Immature natural killer cell (primary cell): Measurements from ENCODE around the gene FRMD4A. TPM values are rescaled to one million over a fixed set of nuclear protein-coding genes. Genes with fewer than 3 reads are reported as not detected.
A peak's percentile ranks its signal among the peaks of the same experiment; 100 is the strongest.

Source experiments
- DNase-seq, 3 donors: peaks; one replicate each; pipeline ENCODE4 v3.0.0; 2022; ENCODE audit warnings: mixed read lengths in 1 of 3
- H3K27ac Mint-ChIP-seq, 6 donors: one replicate each; pipeline ENCODE4 v1.8.0; 2020; ENCODE audit warnings: mixed read lengths in 6 of 6, mild to moderate bottlenecking in 5 of 6, inconsistent platforms in 4 of 6, moderate library complexity in 3 of 6
- H3K27me3 Mint-ChIP-seq, 3 donors: one replicate each; pipeline ENCODE4 v1.8.0; 2020 to 2021; ENCODE audit warnings: low read depth in 3 of 3, mild to moderate bottlenecking in 3 of 3, mixed read lengths in 3 of 3, moderate library complexity in 3 of 3, inconsistent platforms in 1 of 3
- H3K36me3 Mint-ChIP-seq, 3 donors: one replicate each; pipeline ENCODE4 v1.8.0; 2020; ENCODE audit warnings: mixed read lengths in 3 of 3, inconsistent platforms in 2 of 3, mild to moderate bottlenecking in 2 of 3
- H3K4me1 Mint-ChIP-seq, 2 donors: one replicate each; pipeline ENCODE4 v1.8.0; 2020; ENCODE audit warnings: inconsistent platforms in 2 of 2, mild to moderate bottlenecking in 2 of 2, mixed read lengths in 2 of 2, moderate library complexity in 1 of 2
- H3K4me3 Mint-ChIP-seq, 5 donors: one replicate each; pipeline ENCODE4 v1.8.0; 2020; ENCODE audit warnings: mild to moderate bottlenecking in 5 of 5, mixed read lengths in 5 of 5, inconsistent platforms in 3 of 5, moderate library complexity in 3 of 5
- H3K9me3 Mint-ChIP-seq, 6 donors: one replicate each; pipeline ENCODE4 v1.8.0; 2020; ENCODE audit warnings: mild to moderate bottlenecking in 6 of 6, mixed read lengths in 6 of 6, inconsistent platforms in 4 of 6, moderate library complexity in 3 of 6
- polyA plus RNA-seq, 3 donors: library from polyadenylated mRNA; unstranded; fragments of 300-500 nt; fragmentation: Illumina TruSeq; gene quantifications; one replicate each; pipeline ENCODE4 v1.2.3, GENCODE V29; 2021

The FRMD4A gene
- polyA plus RNA-seq, 3 donors from 2014 or later: 0.48 TPM; not detected in 2

DNA sequence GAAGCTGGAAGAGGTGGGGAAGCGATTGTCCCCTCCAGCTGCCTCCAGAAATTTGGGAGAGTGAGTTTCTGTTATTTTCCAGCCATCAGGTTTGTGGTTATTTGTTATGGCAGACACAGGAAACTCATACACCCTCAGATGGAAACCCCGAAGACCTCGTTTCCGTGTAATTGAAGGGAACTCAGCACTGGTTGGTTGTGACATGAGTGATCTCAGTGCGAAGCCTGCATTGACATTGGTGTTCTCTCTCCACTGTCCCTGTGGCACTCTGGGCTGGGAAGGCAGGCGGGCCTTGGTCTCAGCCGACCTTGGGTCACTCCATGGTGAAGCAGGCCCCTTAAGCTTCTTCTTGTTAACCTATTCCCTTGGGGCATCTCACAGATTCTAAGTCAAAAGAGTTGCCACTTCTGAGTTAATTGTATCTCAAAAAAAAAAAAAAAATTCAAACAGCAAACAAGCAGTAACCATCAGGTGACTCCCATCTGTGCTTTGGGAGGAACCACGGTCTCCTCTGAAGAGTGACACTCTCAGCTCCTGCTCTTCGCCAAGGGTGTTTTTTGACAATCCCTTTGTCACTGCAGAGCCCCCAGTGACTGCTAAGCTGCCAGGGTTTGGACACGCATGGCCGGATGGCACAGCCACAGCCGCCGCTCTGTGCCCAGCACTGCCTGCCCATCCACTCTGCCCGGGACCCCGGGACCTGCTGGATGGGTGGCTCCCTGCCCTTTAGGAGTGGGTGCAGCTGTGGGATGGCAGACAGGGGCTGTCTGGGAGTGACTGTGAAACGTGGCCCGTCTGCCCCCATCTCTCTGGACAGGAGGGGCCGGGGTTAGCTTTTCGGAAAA, 510.4 kb downstream of the FRMD4A start:
- peak overlapping the region; percentile 8 to 65 (median 42) for H3K4me3 Mint-ChIP-seq
- H3K9me3 Mint-ChIP-seq: peaks cover 0 to 7% (median 0%) of the 10 kb centered on the region in 6 donors
- peaks cover 5 to 11% (median 9%) of the 10 kb centered on the region in 3 donors for H3K27me3 Mint-ChIP-seq
- H3K4me1 Mint-ChIP-seq: peaks cover 13 to 15% of the 10 kb centered on the region in 2 donors
- DNase-seq: peak in 2 of 3 donors; percentile 26 to 27
- H3K27ac Mint-ChIP-seq: peak overlapping the region in 3 of 6 donors; percentile 50 to 78 (median 53)
- no peaks in the 10 kb centered on the region for H3K36me3 Mint-ChIP-seq

DNA sequence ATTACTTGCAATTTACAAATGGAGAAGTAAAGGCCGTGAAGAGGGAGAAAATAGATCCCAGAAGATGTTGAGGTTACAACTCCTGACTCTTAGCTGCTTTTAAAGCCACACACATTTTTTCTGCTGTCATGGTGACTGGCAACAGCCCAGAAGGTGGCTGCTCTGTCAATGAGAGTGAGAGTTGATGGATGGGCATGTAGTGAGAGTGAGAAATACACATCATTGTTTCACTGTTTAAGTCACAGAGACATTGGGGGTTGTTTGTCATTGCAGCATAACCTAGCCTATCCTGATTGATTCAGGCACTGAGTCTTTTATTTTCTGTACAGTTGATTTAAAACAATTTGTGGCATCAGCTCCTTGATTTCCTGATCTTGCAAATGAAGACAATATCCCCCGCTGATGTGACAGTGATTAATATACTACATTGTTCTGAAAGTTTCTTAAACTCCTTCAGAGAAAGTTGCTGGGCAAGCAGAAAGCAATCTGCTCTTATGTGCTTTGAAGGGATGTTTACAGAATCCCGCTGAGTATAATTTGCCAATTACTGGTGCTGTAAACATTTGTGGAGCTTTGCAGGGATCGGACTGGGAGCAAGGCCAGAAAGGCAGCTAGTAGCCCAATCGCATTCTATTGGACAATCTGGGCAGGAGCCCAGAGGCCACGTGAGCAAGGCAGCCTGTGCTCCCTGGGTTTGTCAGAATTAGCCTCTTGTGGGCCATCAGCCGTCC, 514.4 kb downstream of the FRMD4A start:
- Mint-ChIP-seq H3K36me3 (no peaks in the 10 kb centered on the region), H3K9me3 (peaks cover 0 to 7% (median 0%) of the 10 kb centered on the region in 6 donors), H3K27me3 (peaks cover 1 to 12% (median 2%) of the 10 kb centered on the region in 3 donors), H3K4me1 (peaks cover 13 to 15% of the 10 kb centered on the region in 2 donors), H3K4me3 (no peak overlapping the region), H3K27ac (no peak overlapping the region)
- no peak for DNase-seq

DNA sequence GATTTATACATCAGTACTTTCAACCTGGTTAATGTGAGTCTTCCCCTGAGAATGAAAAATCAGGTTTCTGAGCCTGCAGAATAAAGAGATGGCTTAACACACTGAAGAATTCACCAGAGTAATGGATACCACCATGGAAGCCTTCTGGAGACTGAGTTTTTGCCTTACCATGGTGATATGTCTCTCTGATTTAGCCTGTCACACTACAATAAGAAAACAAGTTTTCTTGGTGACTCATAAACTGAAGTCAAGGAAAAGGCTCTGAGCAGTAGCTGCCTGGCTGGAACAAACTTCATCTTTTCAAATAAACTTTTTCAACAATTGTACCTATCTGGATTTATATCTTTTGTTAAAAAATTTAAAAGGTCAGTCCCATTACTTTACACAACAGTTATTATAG, 515.0 kb downstream of the FRMD4A start:
- DNase-seq: no peak
- Mint-ChIP-seq H3K27me3 (peaks cover 1 to 12% (median 2%) of the 10 kb centered on the region in 3 donors), H3K27ac (no peak overlapping the region)

DNA sequence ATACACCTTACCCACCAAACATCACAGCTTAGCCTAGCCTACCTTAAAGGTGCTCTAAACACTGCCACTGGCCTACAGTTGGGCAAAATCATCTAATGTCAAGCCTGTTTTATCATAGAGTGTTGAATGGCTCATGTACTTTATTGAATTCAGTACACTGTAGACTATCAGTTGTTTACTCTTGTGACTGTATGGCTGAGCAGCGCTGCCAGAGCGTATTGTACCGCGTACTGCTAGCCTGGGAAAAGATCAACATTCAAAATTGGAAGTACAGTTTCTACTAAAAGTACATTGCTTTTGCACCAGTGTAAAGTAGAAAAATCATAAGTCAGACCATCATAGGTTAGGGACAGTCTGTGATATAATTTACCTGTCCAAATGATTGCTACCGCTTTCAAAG, 517.2 kb downstream of the FRMD4A start:
- Mint-ChIP-seq H3K36me3 (no peaks in the 10 kb centered on the region), H3K27me3 (peaks cover 1 to 11% (median 2%) of the 10 kb centered on the region in 3 donors), H3K4me1 (no peaks in the 10 kb centered on the region), H3K9me3 (peaks cover 0 to 7% (median 0%) of the 10 kb centered on the region in 6 donors), H3K4me3 (no peak overlapping the region), H3K27ac (no peak overlapping the region)
- DNase-seq: no peak

More for the DNA sequence above, 515.0 kb downstream of the FRMD4A start:
- H3K4me1 Mint-ChIP-seq: peaks cover 10 to 13% of the 10 kb centered on the region in 2 donors
- peaks cover 0 to 7% (median 0%) of the 10 kb centered on the region in 6 donors for H3K9me3 Mint-ChIP-seq
- H3K4me3 Mint-ChIP-seq: no peak overlapping the region
- H3K36me3 Mint-ChIP-seq: no peaks in the 10 kb centered on the region

DNA sequence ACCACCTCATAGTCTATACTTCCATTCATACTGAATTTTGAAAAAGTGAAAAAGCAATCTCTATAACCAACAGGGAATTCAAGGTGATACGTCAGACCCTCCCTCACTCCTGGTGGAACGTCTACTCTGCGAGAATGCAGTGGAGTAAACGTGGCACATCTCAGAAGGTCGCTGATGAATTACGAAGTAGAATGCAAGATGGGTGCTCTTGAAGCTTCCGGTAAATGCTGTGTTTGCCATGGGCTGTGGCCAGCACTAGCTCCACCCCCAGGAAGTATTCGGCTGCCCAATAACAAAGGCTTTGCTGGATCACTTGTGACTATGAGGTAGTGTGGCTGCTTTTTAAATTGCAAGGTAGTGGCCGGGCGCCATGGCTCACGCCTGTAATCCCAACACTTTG, 517.9 kb downstream of the FRMD4A start:
- no peak overlapping the region for H3K27ac Mint-ChIP-seq
- H3K4me3 Mint-ChIP-seq: no peak overlapping the region
- H3K36me3 Mint-ChIP-seq: no peaks in the 10 kb centered on the region
- peaks cover 1 to 11% (median 2%) of the 10 kb centered on the region in 3 donors for H3K27me3 Mint-ChIP-seq
- no peak for DNase-seq
- peaks cover 0 to 7% (median 0%) of the 10 kb centered on the region in 6 donors for H3K9me3 Mint-ChIP-seq
- H3K4me1 Mint-ChIP-seq: no peaks in the 10 kb centered on the region

DNA sequence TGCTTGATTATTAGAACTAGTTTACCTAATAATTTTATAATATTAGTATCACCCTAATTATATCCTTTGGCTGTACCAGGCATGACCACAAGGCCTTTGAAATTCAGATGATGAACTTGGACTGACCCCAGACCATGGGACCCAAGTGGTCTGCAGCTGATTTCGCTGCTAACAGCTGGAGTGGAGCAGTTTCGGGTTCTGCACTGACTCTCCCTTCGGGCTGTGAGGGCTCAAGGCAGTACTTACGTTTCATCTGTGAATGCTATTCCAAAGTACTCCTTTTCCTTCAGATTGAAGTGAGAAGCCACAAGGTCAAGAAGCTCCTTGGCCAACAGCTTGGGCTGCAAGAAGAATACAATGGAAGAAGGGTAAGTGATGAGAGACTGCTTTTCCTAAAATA, 520.2 kb downstream of the FRMD4A start:
- no peak overlapping the region for H3K27ac Mint-ChIP-seq
- H3K4me1 Mint-ChIP-seq: no peaks in the 10 kb centered on the region
- H3K36me3 Mint-ChIP-seq: no peaks in the 10 kb centered on the region
- H3K27me3 Mint-ChIP-seq: peaks cover 2 to 12% (median 2%) of the 10 kb centered on the region in 3 donors
- H3K9me3 Mint-ChIP-seq: no peaks in the 10 kb centered on the region
- H3K4me3 Mint-ChIP-seq: no peak overlapping the region
- no peak for DNase-seq

DNA sequence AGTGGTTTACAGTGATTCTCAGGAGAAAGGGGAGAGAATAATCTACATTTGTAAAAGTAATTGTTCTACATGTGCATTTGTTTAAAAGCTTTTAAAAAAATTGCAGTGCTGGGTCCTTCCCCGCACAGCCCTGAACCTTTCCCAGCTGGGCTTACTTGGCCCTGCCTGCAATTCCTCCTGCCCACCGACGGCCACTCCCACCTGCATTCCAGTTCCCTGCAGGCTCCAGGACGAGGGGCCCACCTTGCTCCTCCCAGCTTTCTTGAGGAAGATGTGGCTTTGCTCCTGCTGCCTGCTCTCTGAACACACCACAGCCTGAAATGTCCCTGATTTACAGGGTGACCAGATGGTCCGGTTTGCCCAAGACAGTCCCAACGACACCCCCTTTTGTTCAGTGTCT, 521.3 kb downstream of the FRMD4A start:
- no peaks in the 10 kb centered on the region for H3K9me3 Mint-ChIP-seq
- no peak overlapping the region for H3K4me3 Mint-ChIP-seq
- DNase-seq: no peak
- H3K4me1 Mint-ChIP-seq: no peaks in the 10 kb centered on the region
- H3K27me3 Mint-ChIP-seq: peaks cover 2 to 14% (median 3%) of the 10 kb centered on the region in 3 donors
- no peaks in the 10 kb centered on the region for H3K36me3 Mint-ChIP-seq
- H3K27ac Mint-ChIP-seq: no peak overlapping the region

DNA sequence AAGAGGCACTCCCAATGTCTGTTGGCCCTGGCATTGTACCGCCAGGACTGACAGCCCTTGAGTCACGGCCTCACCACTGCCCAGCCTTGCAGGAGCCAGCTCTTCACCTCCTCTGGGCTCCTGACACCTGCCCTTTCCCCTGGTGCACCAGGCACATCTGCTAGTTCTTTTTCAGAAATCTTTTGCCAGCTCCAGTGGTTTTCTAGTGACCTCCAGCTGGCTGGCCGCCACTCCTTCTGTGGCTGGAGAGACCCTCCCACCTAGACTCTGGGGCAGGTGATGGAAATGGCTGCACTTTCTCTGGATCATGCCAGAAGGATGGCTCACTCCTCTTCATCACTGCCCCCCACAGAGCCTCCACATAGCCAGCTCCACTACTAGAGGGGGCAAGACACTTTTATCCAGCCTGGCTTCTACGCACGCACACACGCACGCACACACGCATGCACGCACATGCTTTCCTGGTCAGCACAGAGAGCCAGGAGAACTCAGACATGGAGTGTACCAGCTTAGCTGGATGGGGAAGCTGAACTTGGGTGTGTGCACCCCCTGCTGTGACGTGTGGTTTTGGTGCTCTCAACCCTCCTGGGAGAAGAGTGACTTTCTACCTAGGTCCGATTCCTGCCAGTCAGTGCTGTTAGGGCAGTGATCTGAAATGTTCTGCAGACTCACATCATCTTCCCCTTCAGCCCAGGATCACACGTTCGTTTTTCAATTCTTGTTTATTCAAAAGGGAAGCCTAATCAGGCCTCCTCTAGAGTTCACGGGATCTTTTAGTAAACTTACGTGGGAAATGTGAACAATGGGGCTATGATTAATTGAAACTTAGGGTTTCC, 522.0 kb downstream of the FRMD4A start:
- Mint-ChIP-seq H3K36me3 (no peaks in the 10 kb centered on the region), H3K9me3 (no peaks in the 10 kb centered on the region), H3K4me1 (no peaks in the 10 kb centered on the region), H3K27ac (no peak overlapping the region), H3K4me3 (no peak overlapping the region), H3K27me3 (peaks cover 2 to 11% (median 3%) of the 10 kb centered on the region in 3 donors)
- DNase-seq: no peak

DNA sequence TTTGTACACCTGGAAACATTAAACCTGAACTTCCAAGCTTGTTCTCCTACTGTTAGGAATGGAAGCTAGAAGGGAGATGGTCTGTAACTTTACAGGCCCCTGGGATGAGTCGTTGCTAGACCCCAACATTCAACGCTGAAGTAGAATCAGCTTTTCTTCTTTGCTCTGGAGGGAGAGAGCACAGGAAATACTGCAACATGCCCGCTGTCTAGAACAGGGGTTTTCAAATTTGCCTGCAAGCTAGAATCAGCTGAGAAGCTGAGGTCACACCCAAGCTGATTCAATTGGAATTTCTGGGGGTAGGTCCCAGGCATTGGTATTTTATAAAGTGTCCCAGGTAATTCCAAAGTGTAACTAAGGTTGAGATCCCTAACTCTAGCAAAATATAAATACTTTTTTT, 524.3 kb downstream of the FRMD4A start:
- Mint-ChIP-seq H3K4me3 (no peak overlapping the region), H3K27ac (no peak overlapping the region), H3K4me1 (no peaks in the 10 kb centered on the region), H3K9me3 (no peaks in the 10 kb centered on the region), H3K27me3 (peaks cover 2 to 15% (median 2%) of the 10 kb centered on the region in 3 donors), H3K36me3 (no peaks in the 10 kb centered on the region)
- no peak for DNase-seq

DNA sequence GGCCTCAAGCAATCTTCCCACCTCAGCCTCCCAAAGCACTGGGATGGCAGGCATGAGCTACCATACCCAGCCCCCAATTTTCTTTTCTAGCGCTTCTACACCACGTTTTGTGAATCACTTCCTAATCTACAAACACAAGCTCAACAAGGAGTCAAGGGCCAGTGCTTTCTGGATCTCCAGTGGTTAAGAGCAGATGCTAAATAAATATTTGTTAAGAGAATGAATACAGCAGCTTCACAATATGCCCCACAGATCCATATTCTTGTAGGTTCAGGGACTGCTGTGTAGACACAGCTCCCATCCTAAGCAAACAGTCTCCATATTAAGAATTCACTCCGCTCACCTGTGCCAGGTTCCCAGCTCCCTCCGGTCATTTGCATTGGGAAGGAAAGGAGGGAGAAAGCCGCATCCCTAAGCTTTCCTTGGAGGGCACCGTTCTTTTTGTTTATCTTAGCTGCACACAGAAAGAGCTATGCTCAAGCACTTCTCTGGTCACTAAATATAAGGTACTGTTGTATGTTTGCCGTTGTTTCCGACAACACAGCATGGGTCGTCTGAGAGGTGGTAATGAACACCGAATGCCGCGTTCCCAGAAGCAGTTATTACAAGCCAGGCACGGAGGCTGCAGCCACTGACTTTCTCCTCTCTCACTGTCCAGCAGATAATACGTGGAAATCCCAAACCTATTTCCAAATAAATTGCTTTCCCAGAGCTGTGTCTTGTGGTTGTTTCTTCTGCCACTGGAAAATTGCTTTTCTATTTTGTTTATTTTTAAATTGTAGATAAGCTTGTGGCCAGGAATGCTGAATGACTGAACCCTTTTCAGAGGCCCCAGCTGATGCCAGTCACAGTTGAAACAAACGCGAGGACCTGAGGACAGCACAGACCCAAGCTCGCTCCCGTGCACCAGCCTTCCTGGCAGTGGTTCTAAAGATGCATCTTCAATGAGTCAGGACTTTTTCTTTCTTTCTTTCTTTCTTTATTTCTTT, 526.9 kb downstream of the FRMD4A start:
- no peak for DNase-seq
- Mint-ChIP-seq H3K4me3 (no peak overlapping the region), H3K4me1 (peaks cover 8 to 10% of the 10 kb centered on the region in 2 donors), H3K27me3 (peaks cover 0 to 16% (median 3%) of the 10 kb centered on the region in 3 donors), H3K9me3 (no peaks in the 10 kb centered on the region), H3K36me3 (no peaks in the 10 kb centered on the region), H3K27ac (peak overlapping the region in 1 of 6 donors; percentile 62)

DNA sequence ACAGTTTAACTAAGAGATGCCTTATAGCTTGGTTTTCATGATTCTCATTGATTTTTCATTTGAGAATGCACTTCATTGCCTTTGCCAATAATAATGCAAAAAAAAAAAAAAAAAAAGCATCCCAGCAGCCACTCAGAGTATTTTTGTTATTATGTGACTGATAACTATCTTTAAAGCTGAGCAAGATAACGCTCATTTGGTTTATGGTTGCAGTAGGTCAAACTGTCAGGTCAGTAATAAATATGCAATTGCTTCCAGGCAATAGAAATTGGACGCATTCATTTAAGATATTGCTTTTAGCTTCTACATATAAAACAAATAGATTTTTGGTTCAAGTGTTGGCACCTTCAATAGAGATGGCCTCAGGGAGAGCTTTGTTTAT, 528.8 kb downstream of the FRMD4A start:
- Mint-ChIP-seq H3K27ac (no peak overlapping the region), H3K36me3 (no peaks in the 10 kb centered on the region), H3K9me3 (no peaks in the 10 kb centered on the region), H3K4me1 (peaks cover 17 to 19% of the 10 kb centered on the region in 2 donors), H3K27me3 (peaks cover 0 to 16% (median 3%) of the 10 kb centered on the region in 3 donors), H3K4me3 (no peak overlapping the region)
- DNase-seq: no peak

DNA sequence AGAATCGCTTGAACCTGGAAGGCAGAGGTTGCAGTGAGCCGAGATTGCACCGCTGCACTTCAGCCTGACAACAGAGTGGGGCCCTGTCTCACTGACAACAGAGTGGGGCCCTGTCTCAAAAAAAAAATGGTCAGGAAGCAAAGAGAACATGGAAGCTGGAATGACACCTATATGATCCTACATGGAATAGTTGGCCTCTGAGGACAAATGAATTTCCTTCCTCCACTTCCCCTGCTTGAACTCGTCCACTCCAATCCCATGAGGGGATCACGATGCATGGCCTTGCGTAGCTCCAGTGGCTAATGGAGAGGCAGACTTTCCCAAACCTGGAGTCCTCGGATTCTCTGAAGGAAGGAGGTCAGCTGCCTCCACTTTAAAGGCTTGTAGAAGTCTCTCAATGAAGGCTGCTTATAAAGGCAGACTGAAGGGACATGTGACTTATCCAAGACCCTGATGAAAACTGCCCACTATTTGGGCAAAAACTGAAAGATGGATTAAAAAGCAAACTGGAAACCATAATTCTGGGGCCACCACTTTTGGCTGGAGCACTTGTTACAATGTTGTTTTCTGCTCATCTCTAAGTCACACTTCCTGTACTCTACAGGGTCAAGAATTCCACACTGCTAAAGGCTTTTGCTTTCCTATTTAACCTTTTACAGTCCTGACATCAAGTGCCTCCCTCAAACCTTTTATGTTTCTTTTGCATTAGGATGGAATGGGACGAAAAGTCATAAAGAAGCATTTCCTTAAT, 529.4 kb downstream of the FRMD4A start:
- Mint-ChIP-seq H3K9me3 (no peaks in the 10 kb centered on the region), H3K27ac (no peak overlapping the region)

More for the DNA sequence above, 529.4 kb downstream of the FRMD4A start:
- no peaks in the 10 kb centered on the region for H3K36me3 Mint-ChIP-seq
- H3K4me1 Mint-ChIP-seq: peaks cover 20 to 22% of the 10 kb centered on the region in 2 donors
- no peak for DNase-seq
- peaks cover 0 to 18% (median 5%) of the 10 kb centered on the region in 3 donors for H3K27me3 Mint-ChIP-seq
- no peak overlapping the region for H3K4me3 Mint-ChIP-seq
